OCI-LY3 (cell line): ENCODE data around the gene HIBADH.

ENCODE experiments used
- EZH2phosphoT487 ChIP-seq: fragments of 200-600 bp; shearing (Covaris generic); IDR thresholded peaks from 2 replicates; pipeline ENCODE4 v1.6.1; 2018; ENCODE audit warnings: antibody characterized with exemption, mixed run types, low read depth
- TF ChIP-seq, protein P1 (sequence below): fragments of 200-600, 300-600 bp; sonication (generic); IDR thresholded peaks from 2 replicates; pipeline ENCODE4 v1.5.1; 2014; ENCODE audit warnings: antibody characterized with exemption, low read length, low read depth

DNA sequence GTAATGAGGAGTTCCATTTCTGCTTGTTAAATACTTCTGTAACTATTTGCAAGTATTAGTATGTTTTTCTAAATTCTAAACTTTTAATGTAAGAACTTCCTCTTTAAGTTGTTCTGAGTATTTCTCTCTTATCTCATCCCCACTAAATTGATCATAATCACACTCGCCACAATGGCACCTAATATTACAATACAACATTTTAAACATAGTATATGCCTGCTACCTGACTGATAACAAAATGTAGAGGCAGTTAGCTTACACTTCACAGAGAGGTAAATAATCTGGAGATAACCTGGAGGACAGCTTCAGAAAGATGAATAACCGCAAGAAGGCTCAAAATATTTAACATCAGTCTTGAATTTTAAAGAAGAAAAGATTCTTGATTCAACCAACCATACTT, 48.6 kb downstream of the HIBADH start:
- TF ChIP-seq, protein P1, sequence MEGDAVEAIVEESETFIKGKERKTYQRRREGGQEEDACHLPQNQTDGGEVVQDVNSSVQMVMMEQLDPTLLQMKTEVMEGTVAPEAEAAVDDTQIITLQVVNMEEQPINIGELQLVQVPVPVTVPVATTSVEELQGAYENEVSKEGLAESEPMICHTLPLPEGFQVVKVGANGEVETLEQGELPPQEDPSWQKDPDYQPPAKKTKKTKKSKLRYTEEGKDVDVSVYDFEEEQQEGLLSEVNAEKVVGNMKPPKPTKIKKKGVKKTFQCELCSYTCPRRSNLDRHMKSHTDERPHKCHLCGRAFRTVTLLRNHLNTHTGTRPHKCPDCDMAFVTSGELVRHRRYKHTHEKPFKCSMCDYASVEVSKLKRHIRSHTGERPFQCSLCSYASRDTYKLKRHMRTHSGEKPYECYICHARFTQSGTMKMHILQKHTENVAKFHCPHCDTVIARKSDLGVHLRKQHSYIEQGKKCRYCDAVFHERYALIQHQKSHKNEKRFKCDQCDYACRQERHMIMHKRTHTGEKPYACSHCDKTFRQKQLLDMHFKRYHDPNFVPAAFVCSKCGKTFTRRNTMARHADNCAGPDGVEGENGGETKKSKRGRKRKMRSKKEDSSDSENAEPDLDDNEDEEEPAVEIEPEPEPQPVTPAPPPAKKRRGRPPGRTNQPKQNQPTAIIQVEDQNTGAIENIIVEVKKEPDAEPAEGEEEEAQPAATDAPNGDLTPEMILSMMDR, result no peak
- no peak for TF ChIP-seq EZH2phosphoT487
